H1 (cell line): ENCODE data around the gene PRAMEF33. TPM values are rescaled to one million over a fixed set of nuclear protein-coding genes. Genes with fewer than 3 reads are reported as not detected.
"Not testable (repeated sequence)": the region's sequence is repeated elsewhere in the genome, so short reads cannot be mapped to it uniquely, and the experiment has no call there.

Experiments
- CTCF ChIA-PET: fragments of 300-600 bp; sonication (Branson Sonifier 250); formaldehyde crosslinking; loops from one replicate; lab custom pipeline; 2021; ENCODE audit not compliant: partially characterized antibody; lab: Charles Lee
- POLR2A ChIA-PET: fragments of 300-600 bp; sonication (Branson Sonifier 250); formaldehyde crosslinking; loops from one replicate; lab custom pipeline; 2021; ENCODE audit warnings: inconsistent platforms; ENCODE audit not compliant: partially characterized antibody; lab: Charles Lee
- DNase-seq, 2 experiments: peaks; one replicate each; pipeline versions ENCODE4 v3.0.0 to v3.0.0-alpha.2; 2010 to 2022; ENCODE audit warnings: low spot score in 2 of 2, low read depth in 1 of 2, mixed read lengths in 1 of 2
- FAIRE-seq: peaks from 2 replicates; lab custom pipeline; 2011; peaks lifted over from hg19 to GRCh38; lab: Jason Lieb, UNC
- H2AFZ ChIP-seq: 2 replicates; pipeline ENCODE4 v1.8.1; 2012; ENCODE audit warnings: low read length, inconsistent platforms
- H2AK5ac ChIP-seq: 2 replicates; pipeline ENCODE4 v1.6.1; 2013; ENCODE audit warnings: low read depth, low read length
- H2BK120ac ChIP-seq: replicated peaks from 2 replicates; pipeline ENCODE3; 2013; ENCODE audit warnings: low read depth, low read length, inconsistent platforms
- H2BK12ac ChIP-seq: 2 replicates; pipeline ENCODE4 v1.6.1; 2013; ENCODE audit warnings: low read depth, low read length
- H2BK15ac ChIP-seq: 2 replicates; pipeline ENCODE4 v1.6.1; 2013; ENCODE audit warnings: low read length
- H2BK20ac ChIP-seq: 2 replicates; pipeline ENCODE4 v1.6.1; 2013; ENCODE audit warnings: low read length
- H2BK5ac ChIP-seq: 2 replicates; pipeline ENCODE4 v1.6.1; 2013; ENCODE audit warnings: low read depth, low read length
- H3K14ac ChIP-seq: 2 replicates; pipeline ENCODE4 v1.6.1; 2013; ENCODE audit warnings: inconsistent platforms; ENCODE audit not compliant: insufficient read length
- H3K18ac ChIP-seq: 2 replicates; pipeline ENCODE4 v1.6.1; 2013; ENCODE audit warnings: low read length; ENCODE audit errors: extremely low read depth
- H3K23ac ChIP-seq: 2 replicates; pipeline ENCODE4 v1.6.1; 2013; ENCODE audit warnings: inconsistent platforms; ENCODE audit not compliant: insufficient read length
- H3K23me2 ChIP-seq: 2 replicates; pipeline ENCODE4 v1.6.1; 2013; ENCODE audit warnings: low read depth, low read length
- H3K27ac ChIP-seq: 2 replicates; pipeline ENCODE4 v1.6.1; 2011; ENCODE audit warnings: low read depth, low read length, inconsistent platforms
- H3K27me3 ChIP-seq, 4 experiments: replicated peaks in 1 of 4; 1 replicate in 1 of 4; 2 replicates in 3 of 4; pipeline versions ENCODE4 v1.6.1 to v1.8.1; 2011 to 2013; ENCODE audit warnings: low read length in 3 of 4, mild to moderate bottlenecking in 3 of 4, inconsistent platforms in 2 of 4, mixed read lengths in 2 of 4, moderate library complexity in 1 of 4; ENCODE audit not compliant: control insufficient read depth in 3 of 4, insufficient read depth in 3 of 4; ENCODE audit errors: extremely low read depth in 1 of 4
- H3K36me3 ChIP-seq, 4 experiments: 2 replicates each; pipeline versions ENCODE4 v1.6.1 to v1.8.1; 2011 to 2013; ENCODE audit warnings: mild to moderate bottlenecking in 4 of 4, low read length in 3 of 4, moderate library complexity in 2 of 4, control low read depth in 1 of 4, inconsistent platforms in 1 of 4; ENCODE audit not compliant: insufficient read depth in 4 of 4, control insufficient read depth in 2 of 4
- H3K4ac ChIP-seq: replicated peaks from 2 replicates; pipeline ENCODE3; 2013; ENCODE audit warnings: low read length, low read depth, mixed read lengths, inconsistent platforms; ENCODE audit not compliant: insufficient read length
- H3K4me1 ChIP-seq, 4 experiments: replicated peaks in 1 of 4; 1 replicate in 1 of 4; 2 replicates in 3 of 4; pipeline versions ENCODE4 v1.6.1 to v1.8.1; 2011 to 2013; ENCODE audit warnings: low read length in 3 of 4, inconsistent platforms in 2 of 4, mixed read lengths in 1 of 4; ENCODE audit not compliant: insufficient read depth in 4 of 4, control insufficient read depth in 3 of 4
- H3K4me2 ChIP-seq, 2 experiments: 2 replicates each; pipeline versions ENCODE4 v1.6.1 to v1.8.1; 2011 to 2013; ENCODE audit warnings: low read depth in 2 of 2, low read length in 2 of 2, control low read depth in 1 of 2, inconsistent platforms in 1 of 2, mild to moderate bottlenecking in 1 of 2; ENCODE audit not compliant: insufficient read depth in 1 of 2
- H3K4me3 ChIP-seq, 4 experiments: fragments of 200-600, 300-600 bp in 1 of 4; sonication (generic), shearing (Covaris generic), sonication (Bioruptor Twin) in 1 of 4; 2 replicates each; pipeline versions ENCODE4 v1.5.1 to v1.8.1; 2011 to 2016; ENCODE audit warnings: low read length in 4 of 4, low read depth in 3 of 4, control low read depth in 2 of 4, inconsistent platforms in 2 of 4, mild to moderate bottlenecking in 2 of 4, mixed read lengths in 1 of 4, moderate library complexity in 1 of 4; ENCODE audit not compliant: insufficient read depth in 2 of 4; ENCODE audit errors: extremely low read depth in 1 of 4
- H3K56ac ChIP-seq: replicated peaks from 2 replicates; pipeline ENCODE3; 2013; ENCODE audit warnings: low read depth, mild to moderate bottlenecking, mixed read lengths, low read length, inconsistent platforms; ENCODE audit not compliant: insufficient read length
- H3K79me1 ChIP-seq: 2 replicates; pipeline ENCODE4 v1.6.1; 2013; ENCODE audit warnings: low read depth, low read length, control low read depth
- H3K79me2 ChIP-seq, 2 experiments: 2 replicates each; pipeline versions ENCODE4 v1.6.1 to v1.8.1; 2012 to 2013; ENCODE audit warnings: low read length in 2 of 2, mild to moderate bottlenecking in 2 of 2, inconsistent platforms in 1 of 2; ENCODE audit not compliant: insufficient read depth in 2 of 2, control insufficient read depth in 1 of 2
- H3K9ac ChIP-seq, 4 experiments: replicated peaks in 1 of 4; 1 replicate in 1 of 4; 2 replicates in 3 of 4; pipeline versions ENCODE4 v1.6.1 to v1.8.1; 2011 to 2013; ENCODE audit warnings: low read depth in 3 of 4, low read length in 3 of 4, control low read depth in 2 of 4, mild to moderate bottlenecking in 2 of 4, moderate library complexity in 2 of 4, inconsistent platforms in 1 of 4; ENCODE audit errors: extremely low read depth in 1 of 4
- H3K9me3 ChIP-seq, 2 experiments: 2 replicates each; pipeline versions ENCODE4 v1.6.1 to v1.8.1; 2012 to 2013; ENCODE audit warnings: mild to moderate bottlenecking in 2 of 2, moderate library complexity in 2 of 2, control low read depth in 1 of 2, inconsistent platforms in 1 of 2, low read depth in 1 of 2, low read length in 1 of 2, mixed read lengths in 1 of 2; ENCODE audit not compliant: insufficient read depth in 2 of 2
- H4K20me1 ChIP-seq, 2 experiments: replicated peaks in 1 of 2; 2 replicates each; pipeline versions ENCODE3 to v1.8.1; 2011 to 2013; ENCODE audit warnings: inconsistent platforms in 2 of 2, low read length in 2 of 2, mild to moderate bottlenecking in 1 of 2; ENCODE audit not compliant: insufficient read depth in 2 of 2, control insufficient read depth in 1 of 2
- H4K5ac ChIP-seq: 2 replicates; pipeline ENCODE4 v1.6.1; 2013; ENCODE audit warnings: low read length, low read depth, mixed read lengths, inconsistent platforms; ENCODE audit not compliant: insufficient read length
- H4K8ac ChIP-seq: 2 replicates; pipeline ENCODE4 v1.8.0; 2013; ENCODE audit warnings: mild to moderate bottlenecking, moderate library complexity, low read length, inconsistent platforms; ENCODE audit not compliant: insufficient read depth; ENCODE audit errors: extremely low read depth
- H4K91ac ChIP-seq: replicated peaks from 2 replicates; pipeline ENCODE3; 2013; ENCODE audit warnings: low read length, mixed read lengths, inconsistent platforms; ENCODE audit not compliant: insufficient read length
- CTCF ChIP-seq, 3 experiments: IDR thresholded peaks; 1 replicate in 2 of 3; 2 replicates in 1 of 3; pipeline versions ENCODE4 v1.5.1 to v1.6.1; 2011; ENCODE audit warnings: low read length in 3 of 3, mild to moderate bottlenecking in 3 of 3, inconsistent platforms in 2 of 3, low read depth in 1 of 3, moderate library complexity in 1 of 3; ENCODE audit not compliant: insufficient read depth in 1 of 3; ENCODE audit errors: control extremely low read depth in 1 of 3
- RAD21 ChIP-seq, 2 experiments: IDR thresholded peaks in 1 of 2; conservative IDR thresholded peaks in 1 of 2; 2 replicates each; pipeline ENCODE4 v1.6.1; 2011; ENCODE audit warnings: low read depth in 2 of 2, low read length in 2 of 2, improper control_type of control experiment in 1 of 2, inconsistent platforms in 1 of 2, mild to moderate bottlenecking in 1 of 2, moderate library complexity in 1 of 2
- WGBS, 2 experiments: shearing (Covaris generic) in 1 of 2; methylation state at CpG; one replicate each; pipeline versions ENCODE4 v1.1.6 to v1.1.7; 2013 to 2015; ENCODE audit warnings: low lambda C conversion rate in 2 of 2, mixed read lengths in 2 of 2, inconsistent platforms in 1 of 2, low coverage in 1 of 2, missing lambda C conversion rate in 1 of 2; ENCODE audit not compliant: insufficient replicate concordance in 2 of 2, insufficient coverage in 1 of 2, insufficient read length in 1 of 2; ENCODE audit errors: extremely low coverage in 1 of 2, missing lambda C conversion rate in 1 of 2; 5-methylcytosine and 5-hydroxymethylcytosine counted together
- polyA plus RNA-seq, 7 experiments: library from polyadenylated mRNA; depleted of rRNA in 3 of 7; stranded (reverse) in 5 of 7; unstranded in 2 of 7; fragments of >200 nt in 5 of 7; fragments of 200-250 nt in 2 of 7; gene quantifications; 1 replicate in 5 of 7; 2 replicates in 1 of 7; 4 replicates in 1 of 7; pipeline versions ENCODE4 v1.2.1 to v1.2.3, GENCODE V29; 2011 to 2013; ENCODE audit warnings: missing spikeins in 2 of 7, mixed read lengths in 2 of 7
- total RNA-seq: library from RNA; stranded (reverse); fragmentation: NEBNext Ultra II Directional; extraction: Animal tissue kit (Norgen Biotek cat#: 25700); gene quantifications from 2 replicates; pipeline ENCODE4 v1.2.1, GENCODE V29; 2021

PRAMEF33 gene
- total and polyA plus RNA-seq, 2 of the 8 experiments (the other 6 are each of a cell fraction or from before 2014, with no cell fraction given) = not detected

DNA sequence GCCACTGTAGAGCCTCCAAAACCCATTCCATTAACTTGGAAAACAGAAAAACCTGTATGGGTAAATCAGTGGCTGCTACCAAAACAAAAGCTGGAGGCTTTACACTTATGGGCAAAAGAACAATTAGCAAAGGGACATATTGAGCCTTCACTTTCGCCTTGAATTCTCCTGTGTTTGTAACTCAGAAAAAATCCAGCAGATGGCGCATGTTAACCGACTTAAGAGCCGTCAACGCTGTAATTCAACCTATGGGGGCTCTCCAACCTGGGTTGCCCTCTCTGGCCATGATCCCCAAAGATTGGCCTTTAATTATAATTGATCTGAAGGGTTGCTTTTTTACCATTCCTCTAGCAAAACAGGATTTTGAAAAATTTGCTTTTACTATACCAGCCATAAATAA, 53.4 kb downstream of the PRAMEF33 start:
- CTCF ChIA-PET, H4K5ac ChIP-seq, H3K79me2 ChIP-seq, H3K23me2 ChIP-seq, H3K4me3 ChIP-seq, H3K9me3 ChIP-seq, H2BK15ac ChIP-seq, POLR2A ChIA-PET, H3K4ac ChIP-seq, H3K56ac ChIP-seq, H2BK120ac ChIP-seq, H2AK5ac ChIP-seq, H3K79me1 ChIP-seq, H3K4me2 ChIP-seq, H2AFZ ChIP-seq, H3K18ac ChIP-seq, H3K4me1 ChIP-seq, H3K36me3 ChIP-seq, H3K27ac ChIP-seq, H2BK12ac ChIP-seq, H3K27me3 ChIP-seq, H2BK20ac ChIP-seq, H3K9ac ChIP-seq, FAIRE-seq, H4K20me1 ChIP-seq, H2BK5ac ChIP-seq, H3K23ac ChIP-seq, H3K14ac ChIP-seq, H4K8ac ChIP-seq, H4K91ac ChIP-seq: not testable (repeated sequence)
- WGBS, 2 experiments = 5% methylated on average over 5 of the region's 5 CpGs; no CpG with 5 or more reads in 1 of the 2 experiments
- peak; percentile 5 to 48 for DNase-seq
- peak in 2 of 3 experiments; percentile 31 to 66; a peak in 3 of 4 replicates for TF ChIP-seq CTCF (IDR thresholded peaks at IDR 0.05; ENCODE audit: control extremely low read depth in 1 of 3, insufficient read depth in 1 of 3, low read depth in 1 of 3, low read length in 3 of 3)
- TF ChIP-seq RAD21 (IDR thresholded peaks at IDR 0.05 in 1 of 2, conservative IDR thresholded peaks at IDR 0.05 in 1 of 2; ENCODE audit: low read depth in 2 of 2, low read length in 2 of 2) = peak; percentile 66 to 74
